ENCODE data around the gene IGFBP7. TPM values are rescaled to one million over a fixed set of nuclear protein-coding genes. Genes with fewer than 3 reads are reported as not detected.

Gene IGFBP7
- total RNA-seq, 1 donor from 2014 or later: 716 TPM

GRCh38 chr4:57020467-57021101 is 89.6 kb downstream of the IGFBP7 start:
- no peak for DNase-seq (ENCODE audit: extremely low spot score in 2 of 2)
- TF ChIP-seq POLR2AphosphoS5 (IDR thresholded peaks at IDR 0.05; ENCODE audit: insufficient read depth in 1 of 2, low read depth in 1 of 2): no peak
- TF ChIP-seq, protein P1, sequence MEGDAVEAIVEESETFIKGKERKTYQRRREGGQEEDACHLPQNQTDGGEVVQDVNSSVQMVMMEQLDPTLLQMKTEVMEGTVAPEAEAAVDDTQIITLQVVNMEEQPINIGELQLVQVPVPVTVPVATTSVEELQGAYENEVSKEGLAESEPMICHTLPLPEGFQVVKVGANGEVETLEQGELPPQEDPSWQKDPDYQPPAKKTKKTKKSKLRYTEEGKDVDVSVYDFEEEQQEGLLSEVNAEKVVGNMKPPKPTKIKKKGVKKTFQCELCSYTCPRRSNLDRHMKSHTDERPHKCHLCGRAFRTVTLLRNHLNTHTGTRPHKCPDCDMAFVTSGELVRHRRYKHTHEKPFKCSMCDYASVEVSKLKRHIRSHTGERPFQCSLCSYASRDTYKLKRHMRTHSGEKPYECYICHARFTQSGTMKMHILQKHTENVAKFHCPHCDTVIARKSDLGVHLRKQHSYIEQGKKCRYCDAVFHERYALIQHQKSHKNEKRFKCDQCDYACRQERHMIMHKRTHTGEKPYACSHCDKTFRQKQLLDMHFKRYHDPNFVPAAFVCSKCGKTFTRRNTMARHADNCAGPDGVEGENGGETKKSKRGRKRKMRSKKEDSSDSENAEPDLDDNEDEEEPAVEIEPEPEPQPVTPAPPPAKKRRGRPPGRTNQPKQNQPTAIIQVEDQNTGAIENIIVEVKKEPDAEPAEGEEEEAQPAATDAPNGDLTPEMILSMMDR (IDR thresholded peaks at IDR 0.05): no peak
- no peak for TF ChIP-seq POLR2A (IDR thresholded peaks at IDR 0.05)
- intact Hi-C loops (cut with DNase I): no loop called here
- Histone ChIP-seq H3K27me3 (no peaks in the 10 kb centered on the region), H3K4me1 (peaks cover 6% of the 10 kb centered on the region), H3K36me3 (peaks cover 9 to 79% of the 10 kb centered on the region in 2 donors), H3K9me3 (no peaks in the 10 kb centered on the region), H3K27ac (no peak overlapping the region), H3K4me3 (no peak overlapping the region)

- Histone ChIP-seq H3K9me3 (no peaks in the 10 kb centered on the region), H3K4me1 (peaks cover 6% of the 10 kb centered on the region), H3K27me3 (no peaks in the 10 kb centered on the region), H3K36me3 (peaks cover 8 to 77% of the 10 kb centered on the region in 2 donors), H3K27ac (no peak overlapping the region), H3K4me3 (no peak overlapping the region)
- DNase-seq (ENCODE audit: extremely low spot score in 2 of 2): no peak
- no peak for TF ChIP-seq POLR2AphosphoS5 (IDR thresholded peaks at IDR 0.05; ENCODE audit: insufficient read depth in 1 of 2, low read depth in 1 of 2)
- no peak for TF ChIP-seq POLR2A (IDR thresholded peaks at IDR 0.05)
- TF ChIP-seq, protein P1 (IDR thresholded peaks at IDR 0.05): no peak
- intact Hi-C loops (cut with DNase I): no loop called here
These were observed 91.2 kb downstream of the IGFBP7 start for GRCh38 chr4:57018980-57019379.

DNA sequence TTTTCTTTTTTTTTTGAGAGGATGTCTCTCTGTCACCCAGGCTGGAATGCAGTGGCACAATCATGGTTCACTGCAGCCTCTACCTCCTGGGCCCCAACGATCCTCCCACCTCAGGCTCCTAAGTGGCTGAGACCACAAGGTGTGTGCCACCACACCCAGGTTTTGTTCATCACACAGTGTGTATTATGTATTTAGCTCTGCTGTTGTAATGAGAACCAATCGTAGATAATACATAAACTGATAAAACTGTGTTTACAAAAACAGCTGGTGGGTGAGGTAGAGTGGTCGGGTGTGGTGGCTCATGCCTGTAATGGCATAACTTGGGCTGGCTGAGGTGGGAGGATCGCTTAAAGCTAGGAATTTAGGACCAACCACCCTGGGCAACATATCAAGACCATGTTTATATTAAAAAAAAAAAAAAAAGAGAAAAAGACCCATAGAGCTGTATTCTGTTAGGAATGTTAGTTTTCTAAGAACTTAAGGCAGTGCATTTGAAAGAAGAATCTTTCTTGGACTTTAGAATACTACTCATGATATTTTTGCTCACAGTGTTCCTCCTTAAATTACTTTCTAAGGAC is 96.6 kb downstream of the IGFBP7 start:
- TF ChIP-seq POLR2AphosphoS5 (IDR thresholded peaks at IDR 0.05; ENCODE audit: insufficient read depth in 1 of 2, low read depth in 1 of 2): no peak
- no peak for TF ChIP-seq POLR2A (IDR thresholded peaks at IDR 0.05)
- no peaks in the 10 kb centered on the region for H3K4me1 ChIP-seq
- no peak overlapping the region for H3K27ac ChIP-seq
- DNase-seq (ENCODE audit: extremely low spot score in 2 of 2): no peak
- no peaks in the 10 kb centered on the region for H3K9me3 ChIP-seq
- H3K4me3 ChIP-seq: no peak overlapping the region
- intact Hi-C loops (cut with DNase I): no loop called here
- no peaks in the 10 kb centered on the region for H3K27me3 ChIP-seq
- peaks cover 9 to 85% of the 10 kb centered on the region in 2 donors for H3K36me3 ChIP-seq

DNA sequence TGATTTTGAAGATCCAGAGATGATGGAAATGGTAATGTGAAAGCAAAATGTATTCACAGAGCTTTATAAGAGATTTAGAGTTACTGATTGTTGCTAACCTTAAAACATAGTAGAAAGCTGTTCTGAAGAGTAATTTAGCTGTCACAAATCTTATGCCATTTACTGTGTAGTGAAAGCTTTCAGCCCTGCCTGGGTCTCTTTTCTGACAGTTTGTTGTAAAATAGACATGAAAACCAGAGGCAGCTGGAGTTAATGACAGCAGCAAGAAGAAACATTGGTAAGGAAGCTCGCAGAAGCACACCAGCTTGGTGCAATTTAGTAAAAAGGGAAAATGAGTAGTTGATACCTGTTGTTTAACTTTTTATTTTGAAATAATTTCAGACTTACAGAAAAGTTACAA is 110.4 kb downstream of the IGFBP7 start:
- intact Hi-C loops (cut with DNase I): no loop called here
- peaks cover 10% of the 10 kb centered on the region for H3K4me1 ChIP-seq
- no peaks in the 10 kb centered on the region for H3K9me3 ChIP-seq
- no peak for DNase-seq (ENCODE audit: extremely low spot score in 2 of 2)
- H3K27ac ChIP-seq: no peak overlapping the region
- peaks cover 0 to 48% of the 10 kb centered on the region in 2 donors for H3K36me3 ChIP-seq
- TF ChIP-seq POLR2A (IDR thresholded peaks at IDR 0.05): no peak
- TF ChIP-seq, protein P1 (IDR thresholded peaks at IDR 0.05): no peak
- no peak for TF ChIP-seq POLR2AphosphoS5 (IDR thresholded peaks at IDR 0.05; ENCODE audit: insufficient read depth in 1 of 2, low read depth in 1 of 2)
- no peaks in the 10 kb centered on the region for H3K27me3 ChIP-seq
- H3K4me3 ChIP-seq: no peak overlapping the region

DNA sequence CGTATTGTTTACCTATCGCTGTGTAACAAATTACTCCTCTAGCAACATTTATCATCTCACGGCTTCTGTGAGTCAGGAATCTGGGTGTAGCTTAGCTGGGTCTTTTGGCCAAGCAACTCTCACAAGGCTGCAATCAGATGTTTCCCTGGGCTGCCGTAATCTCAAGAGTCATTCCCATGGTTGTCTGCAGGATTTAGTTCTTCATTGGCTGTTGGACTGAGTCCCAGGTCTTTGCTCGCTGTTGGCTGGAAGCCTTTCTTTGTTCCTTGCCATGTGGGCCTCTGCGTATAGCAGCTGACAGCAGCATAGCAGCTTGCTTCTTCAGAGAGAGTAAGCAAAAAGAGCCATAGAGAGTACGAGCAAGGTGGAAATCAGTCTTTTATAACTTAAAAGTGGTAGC is 114.7 kb downstream of the IGFBP7 start:
- peak in 1 of 2 donors; percentile 35 for TF ChIP-seq POLR2AphosphoS5 (IDR thresholded peaks at IDR 0.05; ENCODE audit: insufficient read depth in 1 of 2, low read depth in 1 of 2)
- TF ChIP-seq, protein P1 (IDR thresholded peaks at IDR 0.05): no peak
- intact Hi-C loops (cut with DNase I): no loop called here
- no peak overlapping the region for H3K4me3 ChIP-seq
- DNase-seq (ENCODE audit: extremely low spot score in 2 of 2): no peak
- H3K27me3 ChIP-seq: no peaks in the 10 kb centered on the region
- peaks cover 0 to 35% of the 10 kb centered on the region in 2 donors for H3K36me3 ChIP-seq
- H3K27ac ChIP-seq: peak overlapping the region; percentile 30
- H3K9me3 ChIP-seq: no peaks in the 10 kb centered on the region
- peaks cover 10% of the 10 kb centered on the region for H3K4me1 ChIP-seq

Measured in vagina (tissue), 2 donors.